HG02623 (cell line): ENCODE results near the gene MAPKAPK3.

Experiments
- ATAC-seq: cut with Tn5 transposase; IDR thresholded peaks from one replicate; pipeline ENCODE4 v1.9.1; 2021; ENCODE audit warnings: moderate library complexity; ENCODE audit not compliant: unreplicated experiment

The MAPKAPK3 gene

DNA sequence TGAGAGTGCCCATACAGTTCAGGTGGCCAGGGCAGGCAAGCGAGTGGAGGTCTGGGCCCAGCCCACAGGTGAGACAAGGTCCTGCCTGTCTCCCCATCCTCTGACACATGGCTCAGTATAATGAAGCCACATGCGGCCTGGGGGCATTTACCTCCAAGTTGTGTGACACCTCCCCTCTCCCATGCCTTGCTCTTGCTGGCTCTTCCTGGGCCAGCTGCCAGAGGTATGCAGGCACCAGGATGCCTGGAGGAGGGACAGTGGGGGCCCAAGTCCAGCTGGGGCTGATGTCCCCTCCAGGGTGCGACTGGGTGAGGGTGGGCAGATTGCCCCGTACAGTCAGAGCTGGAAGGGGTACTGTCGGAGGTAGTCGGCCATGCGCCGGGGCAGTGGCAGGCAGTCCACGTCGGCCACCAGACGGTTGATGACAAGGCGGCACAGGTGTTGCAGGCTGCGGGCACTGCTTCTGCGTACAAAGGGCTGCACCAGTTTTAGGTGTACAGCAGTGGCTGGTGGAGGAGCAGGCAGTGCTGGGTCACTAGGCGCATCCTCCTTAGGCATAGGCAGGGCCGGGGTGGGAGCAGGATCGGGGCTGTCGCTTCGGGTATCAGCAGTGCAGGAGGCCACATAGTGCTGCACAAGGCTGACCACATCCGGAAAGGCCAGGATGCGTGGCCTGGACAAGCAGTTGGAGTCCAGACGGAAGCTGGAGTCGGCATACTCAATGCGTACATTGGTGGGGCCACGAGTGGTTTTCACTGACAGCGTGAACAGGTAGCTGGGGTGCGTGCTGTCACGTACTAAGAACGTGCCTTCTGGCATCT lies 9.5 kb upstream of the MAPKAPK3 start:
- no peak for ATAC-seq

DNA sequence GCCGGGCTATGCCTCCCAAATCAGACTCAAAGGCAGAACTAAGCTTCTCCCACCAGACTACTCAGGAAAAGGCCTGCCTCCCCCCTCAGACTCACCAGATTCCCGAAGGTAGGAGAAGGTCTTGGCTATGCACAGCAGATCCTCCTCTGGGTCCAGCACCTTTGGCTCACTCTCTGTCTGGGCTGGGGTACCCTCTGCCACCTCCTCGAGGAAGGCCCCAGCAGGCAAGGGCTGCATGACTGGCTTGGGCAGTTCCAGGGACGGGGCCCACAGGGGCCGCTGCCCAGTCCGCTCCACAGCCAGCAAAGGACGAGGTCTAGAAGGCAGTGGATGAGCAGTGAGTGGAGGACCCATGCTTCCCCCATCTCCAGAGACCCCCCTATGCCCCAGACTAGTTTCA lies 8.7 kb upstream of the MAPKAPK3 start:
- no peak for ATAC-seq

- no peak for ATAC-seq
Observed at GRCh38 chr3:50609071-50609762, 7.7 kb upstream of the MAPKAPK3 start.

DNA sequence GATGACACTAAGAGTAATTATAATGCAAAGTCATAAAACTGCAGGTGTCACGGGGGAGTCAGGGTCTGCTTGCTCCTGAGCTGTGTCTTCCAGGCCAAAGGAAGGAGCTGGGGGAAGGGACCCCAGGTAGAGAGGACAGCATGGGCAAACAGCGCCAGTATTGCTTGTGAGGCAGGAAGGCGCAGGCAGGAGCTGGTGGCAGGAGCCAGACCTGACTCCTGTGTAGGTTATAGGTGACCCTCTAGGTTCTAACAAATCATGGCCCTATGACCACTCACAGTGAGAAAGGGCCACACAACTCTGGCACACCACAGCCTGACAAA lies 7.2 kb upstream of the MAPKAPK3 start:
- no peak for ATAC-seq

DNA sequence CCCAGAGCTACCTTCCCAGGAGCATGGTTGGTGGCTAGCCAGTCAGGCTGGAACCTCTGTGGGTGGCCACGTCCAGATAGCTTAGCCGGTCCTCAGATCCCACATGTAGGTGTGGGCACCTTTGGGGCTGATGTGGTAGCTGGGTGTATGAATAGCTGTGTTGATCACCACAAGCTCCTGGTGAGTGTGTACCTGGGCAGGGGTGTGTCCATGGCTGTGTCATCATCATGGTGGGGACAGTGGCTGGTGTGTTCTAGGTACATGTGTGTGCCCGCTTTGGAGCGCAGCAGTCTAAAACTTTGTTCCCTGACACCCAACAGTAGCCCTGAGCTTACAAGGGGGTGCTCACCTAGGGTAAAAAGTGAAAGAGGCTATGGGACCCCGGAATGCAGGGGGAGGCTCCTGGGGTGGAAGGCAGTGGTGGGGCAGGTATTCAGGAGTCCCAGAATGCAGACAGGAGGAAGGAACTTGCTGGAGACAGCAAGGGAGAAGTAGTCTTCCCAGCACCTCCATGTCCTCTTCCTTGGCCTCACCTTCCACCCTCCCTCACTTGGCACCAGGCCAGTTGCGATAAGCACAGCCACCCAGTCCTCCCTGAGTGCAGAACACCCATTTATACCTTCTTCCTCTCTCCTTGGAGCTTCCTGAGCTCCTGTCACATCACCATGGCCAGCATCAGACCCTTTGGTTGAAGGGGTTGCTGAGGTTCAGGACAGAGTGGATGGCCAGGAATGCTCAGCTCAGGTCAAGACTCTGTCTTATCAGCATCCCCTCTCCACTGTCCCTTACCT lies 6.6 kb upstream of the MAPKAPK3 start:
- no peak for ATAC-seq

- no peak for ATAC-seq
Observed at GRCh38 chr3:50610992-50611463, 5.9 kb upstream of the MAPKAPK3 start.

DNA sequence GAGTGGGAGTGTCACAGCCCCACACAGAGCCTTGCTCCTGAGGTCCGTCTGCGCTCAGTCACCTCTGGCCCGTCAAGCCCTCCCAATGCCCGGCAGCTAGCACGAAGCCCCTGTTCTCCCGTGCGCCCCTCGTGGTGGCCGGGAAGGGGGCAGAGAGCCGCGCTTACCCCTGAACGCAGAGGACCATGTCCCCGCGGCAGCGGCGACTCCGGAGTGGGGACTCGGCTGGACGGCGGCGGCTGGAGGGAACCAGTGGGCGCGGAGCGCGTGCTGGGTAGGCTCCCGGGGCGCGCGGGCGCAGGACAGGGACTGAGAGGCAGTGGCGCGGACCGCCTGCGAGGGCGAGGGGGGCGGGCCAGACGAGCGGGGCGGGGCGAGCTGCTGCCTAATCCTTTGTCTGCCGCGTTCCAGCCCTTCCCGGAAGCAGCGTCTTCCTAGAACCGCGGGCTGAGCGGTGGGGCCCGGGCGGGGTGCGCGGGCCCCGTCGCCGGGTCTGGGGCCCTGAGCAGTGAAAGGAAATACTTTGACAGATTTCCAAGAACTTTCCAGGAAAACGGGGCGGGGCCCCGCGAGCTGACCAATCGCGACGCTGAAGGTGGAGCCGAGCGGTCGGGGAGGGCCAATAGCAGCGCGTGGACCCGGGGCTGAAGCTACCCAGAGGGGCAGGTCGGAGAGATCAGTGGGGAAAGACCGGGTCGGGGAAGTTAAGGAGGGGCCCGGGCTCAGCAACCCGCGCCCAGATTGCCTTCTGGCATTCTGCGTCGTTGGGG lies 5.3 kb upstream of the MAPKAPK3 start, which contains the start of gene CISH:
Gene CISH (minus strand): TSS at position 311 of the 770 bp plus-strand sequence. CDS start 124 bp downstream, at position 187.
- ATAC-seq: peak; percentile 63

GRCh38 chr3:50612234-50612882 lies 4.6 kb upstream of the MAPKAPK3 start:
- ATAC-seq: no peak

DNA sequence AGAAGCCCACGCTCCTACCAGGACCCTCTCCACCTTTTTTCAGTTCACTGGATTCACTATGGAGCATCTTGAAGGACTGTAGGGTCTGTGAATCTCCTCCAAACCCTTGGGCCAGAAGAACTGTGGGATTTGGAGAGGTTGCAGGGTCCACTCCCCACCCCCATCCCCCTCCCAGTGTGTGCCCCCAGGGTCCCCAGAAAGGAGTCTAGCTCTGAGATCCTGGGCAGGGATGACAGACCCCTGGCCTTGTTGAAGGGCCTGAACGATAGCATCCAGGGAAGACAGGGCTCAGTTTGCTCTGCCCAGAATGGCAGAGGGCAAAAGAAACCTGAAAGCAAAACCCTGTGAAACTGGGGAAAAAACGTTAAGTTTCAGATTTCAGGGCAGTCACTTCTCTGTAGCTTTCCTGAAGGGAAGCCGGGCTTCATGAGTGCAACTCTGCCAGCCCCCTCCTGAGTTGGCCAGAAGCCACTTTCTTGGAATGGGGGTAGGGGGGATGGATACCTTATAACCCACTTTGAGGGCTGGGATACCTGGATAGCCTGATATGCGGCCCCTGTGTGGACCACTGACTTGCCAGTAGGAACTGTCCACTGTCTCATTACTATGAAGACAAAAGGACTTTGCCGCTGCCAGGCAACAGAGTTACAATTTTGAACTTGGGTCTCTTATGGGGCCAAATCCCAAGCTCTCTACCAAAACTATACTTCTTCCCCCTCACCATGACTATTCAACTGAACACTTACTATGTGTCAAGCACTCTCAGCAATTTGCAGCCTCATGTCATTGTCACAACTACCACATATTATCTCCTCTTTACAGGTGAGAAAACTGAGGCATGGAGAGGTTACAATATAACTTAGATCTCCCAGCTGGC lies 3.7 kb upstream of the MAPKAPK3 start:
- no peak for ATAC-seq

- ATAC-seq: no peak
Observed at GRCh38 chr3:50615190-50615589, 1.8 kb upstream of the MAPKAPK3 start.

DNA sequence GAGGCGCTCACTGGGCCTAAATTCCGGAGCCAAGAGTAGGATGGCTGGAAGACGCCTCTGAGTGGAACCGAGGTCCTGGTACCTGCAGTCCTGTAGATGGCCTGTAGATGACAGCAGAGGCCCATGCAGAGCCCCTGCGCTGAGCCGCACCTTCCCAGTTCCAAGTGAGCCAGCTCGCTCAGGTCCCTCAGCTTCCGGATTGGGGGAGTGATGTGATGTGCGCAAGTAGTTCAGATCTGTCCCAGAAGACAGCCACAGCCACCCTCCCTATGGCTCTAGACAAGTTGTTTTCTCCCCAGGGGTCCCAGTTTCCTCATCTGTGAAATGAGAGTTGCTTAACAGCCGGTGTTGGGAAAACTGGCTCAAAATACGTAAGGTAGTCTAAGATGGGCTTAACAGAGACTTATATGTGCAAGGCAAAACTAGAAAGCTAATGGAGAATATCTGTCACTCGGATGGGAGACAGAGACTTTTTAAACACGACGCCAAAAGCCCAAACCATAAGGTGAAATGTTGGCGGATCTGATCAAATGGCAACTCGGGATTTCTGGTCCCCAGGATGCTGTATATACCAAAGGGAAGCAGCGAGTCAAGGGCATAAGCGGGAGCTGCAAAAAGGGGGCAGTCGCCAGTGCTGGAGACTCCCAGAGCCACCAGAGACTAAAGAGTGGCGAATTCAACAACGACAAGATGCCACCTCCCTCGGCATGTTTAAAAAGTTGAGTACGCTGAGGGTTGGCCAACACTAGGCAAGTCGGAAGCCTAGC lies 765 bp upstream of the MAPKAPK3 start:
- peak; percentile 27 for ATAC-seq

DNA sequence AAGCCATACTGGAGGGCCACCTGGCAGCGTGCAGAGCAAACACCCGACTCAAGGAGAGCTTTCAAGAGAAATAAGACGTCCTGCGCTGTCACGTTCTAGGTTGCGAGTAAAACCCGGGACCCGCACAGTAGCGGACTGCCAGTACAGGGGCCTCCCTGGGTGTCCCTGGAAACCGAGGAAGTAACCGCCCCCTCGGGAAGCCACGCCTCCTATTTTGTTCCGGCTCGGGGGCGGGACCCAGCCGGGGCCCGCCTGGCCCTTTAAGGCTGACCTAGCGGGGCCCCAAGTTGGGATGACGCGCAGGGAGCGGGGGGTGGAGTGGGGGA lies 218 bp upstream of the MAPKAPK3 start:
- ATAC-seq: peak; percentile 67

- ATAC-seq: no peak
Observed at GRCh38 chr3:50617911-50618481, 1.0 kb downstream of the MAPKAPK3 start.

DNA sequence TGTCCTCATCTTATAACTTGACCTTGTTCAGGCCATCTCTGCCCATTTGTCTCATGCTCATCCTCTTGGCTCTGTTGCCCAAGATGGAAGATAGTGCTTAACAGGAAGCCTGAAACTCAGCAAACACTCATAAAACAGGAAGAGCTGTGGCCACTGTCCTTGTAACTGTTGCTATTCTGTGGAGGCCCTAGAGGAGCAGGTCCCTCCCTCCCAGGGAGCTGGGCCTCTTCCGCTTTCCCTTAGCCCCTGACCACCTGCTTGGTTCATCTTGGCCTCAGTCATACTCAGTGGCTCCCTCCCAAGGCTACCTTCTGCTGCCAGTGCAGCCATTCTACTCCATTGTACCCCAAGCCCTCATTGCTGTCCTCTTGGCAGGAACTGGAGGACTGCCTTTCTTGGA lies 3.5 kb downstream of the MAPKAPK3 start:
- no peak for ATAC-seq

- ATAC-seq: no peak
Observed at GRCh38 chr3:50620820-50621219, 3.9 kb downstream of the MAPKAPK3 start.

DNA sequence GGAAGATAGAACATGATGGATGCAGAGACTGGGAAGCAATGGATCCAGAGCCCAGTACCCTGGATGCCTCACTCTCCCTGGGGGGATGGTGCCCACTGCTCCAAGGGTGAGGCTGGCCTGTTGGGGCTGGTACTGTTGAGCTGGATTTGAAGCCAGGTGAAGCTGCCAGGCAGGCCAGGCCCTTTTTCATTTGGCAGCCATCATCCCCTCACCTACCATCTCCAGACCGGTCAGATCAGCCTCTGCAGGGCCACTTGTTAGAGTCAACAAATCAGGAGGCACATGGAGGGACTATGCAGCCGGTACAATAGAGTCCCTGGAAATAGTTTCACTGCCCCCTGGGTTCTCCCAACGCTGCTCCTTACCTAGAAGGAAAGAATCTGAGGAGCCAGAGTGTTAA lies 5.9 kb downstream of the MAPKAPK3 start:
- no peak for ATAC-seq

DNA sequence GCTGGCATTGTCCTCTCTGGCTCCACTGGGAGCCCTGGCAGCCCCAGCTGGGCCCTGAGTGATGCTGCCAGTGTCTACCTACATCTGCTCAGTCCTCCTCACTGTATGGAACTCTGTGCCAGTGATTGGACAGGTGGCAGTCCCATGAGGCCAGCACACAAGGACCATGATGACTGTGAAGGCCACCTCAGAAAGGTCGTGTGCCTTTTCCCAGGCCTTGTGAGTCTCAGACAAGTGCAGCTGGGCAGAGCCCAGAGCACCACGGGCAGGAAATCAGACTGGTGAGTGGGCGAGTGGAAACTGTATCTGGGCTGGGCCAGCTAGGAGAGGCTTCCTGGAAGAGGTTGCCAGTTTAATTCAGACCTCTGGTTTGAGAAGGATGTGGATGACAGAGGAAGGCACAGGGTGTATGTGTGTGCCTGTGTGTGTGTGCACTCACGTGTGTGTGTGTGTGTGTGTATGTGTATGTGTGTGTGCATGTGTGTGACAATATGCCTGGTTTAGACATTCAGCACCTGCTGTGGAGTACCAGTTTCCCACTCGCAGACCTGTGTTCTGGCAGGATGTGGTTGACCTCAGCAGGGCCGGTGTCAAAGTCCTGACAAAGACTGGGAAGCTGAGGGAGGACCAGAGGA lies 7.0 kb downstream of the MAPKAPK3 start:
- ATAC-seq: no peak

- ATAC-seq: no peak
Observed at GRCh38 chr3:50624634-50625033, 7.7 kb downstream of the MAPKAPK3 start.
